H9 (cell line): Measurements from ENCODE around the gene BAG5. TPM values are rescaled to one million over a fixed set of nuclear protein-coding genes. Genes with fewer than 3 reads are reported as not detected.

Source experiments
- DNase-seq: peaks from one replicate; pipeline ENCODE4 v3.0.0-alpha.2; 2017
- H2AFZ ChIP-seq: one replicate; pipeline ENCODE4 v1.6.1; 2013; ENCODE audit warnings: mild to moderate bottlenecking, low read length, control low read depth, moderate library complexity
- H2AK5ac ChIP-seq: 2 replicates; pipeline ENCODE4 v1.6.1; 2013; ENCODE audit warnings: low read length, control low read depth, mixed read lengths; ENCODE audit not compliant: insufficient read length
- H2BK120ac ChIP-seq: one replicate; pipeline ENCODE4 v1.6.1; 2013; ENCODE audit warnings: low read depth, mild to moderate bottlenecking, low read length, control low read depth, inconsistent platforms; ENCODE audit not compliant: poor library complexity, severe bottlenecking
- H2BK12ac ChIP-seq: 2 replicates; pipeline ENCODE4 v1.6.1; 2013; ENCODE audit warnings: low read length, control low read depth, mixed read lengths, low read depth; ENCODE audit not compliant: insufficient read length
- H2BK15ac ChIP-seq: 2 replicates; pipeline ENCODE4 v1.6.1; 2013; ENCODE audit warnings: low read depth, low read length, control low read depth
- H2BK20ac ChIP-seq: one replicate; pipeline ENCODE4 v1.6.1; 2013; ENCODE audit warnings: low read depth, mild to moderate bottlenecking, low read length, control low read depth, inconsistent platforms; ENCODE audit not compliant: poor library complexity, severe bottlenecking
- H2BK5ac ChIP-seq: 2 replicates; pipeline ENCODE4 v1.6.1; 2013; ENCODE audit warnings: low read length, control low read depth, mixed read lengths; ENCODE audit not compliant: insufficient read length
- H3K14ac ChIP-seq: 2 replicates; pipeline ENCODE4 v1.6.1; 2013; ENCODE audit warnings: low read length, control low read depth; ENCODE audit not compliant: insufficient read depth
- H3K18ac ChIP-seq: 2 replicates; pipeline ENCODE4 v1.6.1; 2013; ENCODE audit warnings: low read depth, mild to moderate bottlenecking, mixed read lengths, low read length, control low read depth; ENCODE audit not compliant: insufficient read length
- H3K23ac ChIP-seq: 2 replicates; pipeline ENCODE4 v1.6.1; 2013; ENCODE audit warnings: low read length, control low read depth, mixed read lengths, low read depth; ENCODE audit not compliant: insufficient read length
- H3K23me2 ChIP-seq: 2 replicates; pipeline ENCODE4 v1.6.1; 2013; ENCODE audit warnings: low read depth, mild to moderate bottlenecking, mixed read lengths, low read length, control low read depth; ENCODE audit not compliant: insufficient read length, poor library complexity, severe bottlenecking
- H3K27ac ChIP-seq: 2 replicates; pipeline ENCODE4 v1.5.1; 2013; ENCODE audit warnings: low read length, control low read depth, mixed read lengths, low read depth; ENCODE audit not compliant: insufficient read length
- H3K27me3 ChIP-seq: 2 replicates; pipeline ENCODE4 v1.6.1; 2013; ENCODE audit warnings: low read length, control low read depth, inconsistent platforms; ENCODE audit not compliant: insufficient read depth
- H3K4ac ChIP-seq: 2 replicates; pipeline ENCODE4 v1.6.1; 2013; ENCODE audit warnings: low read depth, mild to moderate bottlenecking, control low read depth, inconsistent platforms, low read length, moderate library complexity
- H3K4me1 ChIP-seq: 2 replicates; pipeline ENCODE4 v1.6.1; 2013; ENCODE audit warnings: low read length, control low read depth, inconsistent platforms; ENCODE audit not compliant: insufficient read depth
- H3K4me2 ChIP-seq: 2 replicates; pipeline ENCODE4 v1.6.1; 2013; ENCODE audit warnings: low read length, control low read depth, mixed read lengths; ENCODE audit not compliant: insufficient read length, insufficient read depth
- H3K56ac ChIP-seq: 2 replicates; pipeline ENCODE4 v1.6.1; 2013; ENCODE audit warnings: low read depth, mild to moderate bottlenecking, mixed read lengths, low read length, control low read depth; ENCODE audit not compliant: insufficient read length
- H3K79me1 ChIP-seq: 2 replicates; pipeline ENCODE4 v1.6.1; 2013; ENCODE audit warnings: low read depth, mild to moderate bottlenecking, moderate library complexity, low read length, control low read depth, inconsistent platforms; ENCODE audit not compliant: insufficient read depth, poor library complexity, severe bottlenecking
- H3K79me2 ChIP-seq: 2 replicates; pipeline ENCODE4 v1.6.1; 2013; ENCODE audit warnings: low read length, control low read depth, inconsistent platforms; ENCODE audit not compliant: insufficient read depth
- H3K9ac ChIP-seq: 2 replicates; pipeline ENCODE4 v1.6.1; 2013; ENCODE audit warnings: low read length, control low read depth, mixed read lengths; ENCODE audit not compliant: insufficient read length; ENCODE audit errors: extremely low read depth
- H3K9me3 ChIP-seq: one replicate; pipeline ENCODE4 v1.6.1; 2013; ENCODE audit warnings: low read depth, low read length, inconsistent platforms; ENCODE audit not compliant: control insufficient read depth
- H3T11ph ChIP-seq: one replicate; pipeline ENCODE4 v1.6.1; 2013; ENCODE audit warnings: mild to moderate bottlenecking, low read length, control low read depth, inconsistent platforms
- H4K20me1 ChIP-seq: one replicate; pipeline ENCODE4 v1.6.1; 2013; ENCODE audit not compliant: control insufficient read depth, insufficient read length, insufficient read depth
- H4K5ac ChIP-seq: 2 replicates; pipeline ENCODE4 v1.6.1; 2013; ENCODE audit warnings: low read depth, mild to moderate bottlenecking, mixed read lengths, low read length, control low read depth; ENCODE audit not compliant: insufficient read length
- H4K8ac ChIP-seq: replicated peaks from 2 replicates; pipeline ENCODE4 v1.6.1; 2013; ENCODE audit warnings: low read length, control low read depth, mixed read lengths, low read depth; ENCODE audit not compliant: insufficient read length
- H4K91ac ChIP-seq: 2 replicates; pipeline ENCODE4 v1.6.1; 2013; ENCODE audit warnings: low read depth, mild to moderate bottlenecking, moderate library complexity, mixed read lengths, low read length, control low read depth; ENCODE audit not compliant: insufficient read length
- H3K27ac Mint-ChIP-seq, 3 experiments: 2 replicates in 2 of 3; 3 replicates in 1 of 3; pipeline ENCODE4 v1.8.0; 2020 to 2021; ENCODE audit warnings: mixed read lengths in 3 of 3, mild to moderate bottlenecking in 1 of 3, moderate library complexity in 1 of 3
- H3K27me3 Mint-ChIP-seq: 2 replicates; pipeline ENCODE4 v1.8.0; 2021; ENCODE audit warnings: low read depth, mild to moderate bottlenecking, moderate library complexity, mixed read lengths
- H3K36me3 Mint-ChIP-seq, 3 experiments: 2 replicates in 2 of 3; 3 replicates in 1 of 3; pipeline ENCODE4 v1.8.0; 2020 to 2021; ENCODE audit warnings: low read depth in 3 of 3, mixed read lengths in 3 of 3; ENCODE audit not compliant: insufficient read depth in 1 of 3
- H3K4me1 Mint-ChIP-seq, 2 experiments: 2 replicates each; pipeline ENCODE4 v1.8.0; 2020; ENCODE audit warnings: mixed read lengths in 2 of 2
- H3K4me3 Mint-ChIP-seq, 2 experiments: 2 replicates in 1 of 2; 3 replicates in 1 of 2; pipeline ENCODE4 v1.8.0; 2020 to 2021; ENCODE audit warnings: mild to moderate bottlenecking in 2 of 2, mixed read lengths in 2 of 2, moderate library complexity in 1 of 2
- H3K9me3 Mint-ChIP-seq, 2 experiments: 2 replicates in 1 of 2; 3 replicates in 1 of 2; pipeline ENCODE4 v1.8.0; 2020; ENCODE audit warnings: mild to moderate bottlenecking in 2 of 2, mixed read lengths in 2 of 2, moderate library complexity in 1 of 2
- WGBS: extraction: QIAGEN DNeasy Blood & Tissue Kit; methylation state at CpG from one replicate; pipeline ENCODE4 v1.1.7; 2013; ENCODE audit warnings: missing lambda C conversion rate, low lambda C conversion rate, mixed read lengths; ENCODE audit not compliant: insufficient read length; ENCODE audit errors: extremely low coverage; 5-methylcytosine and 5-hydroxymethylcytosine counted together
- total RNA-seq: library from RNA; stranded (reverse); gene quantifications from 2 replicates; pipeline ENCODE4 v1.2.1, GENCODE V29; 2021
- TF ChIP-seq, protein P1 (sequence below): fragments of 200-600 bp; sonication (generic); conservative IDR thresholded peaks from 3 replicates; pipeline ENCODE4 v1.8.0; 2021; ENCODE audit warnings: antibody characterized with exemption, mild to moderate bottlenecking

The BAG5 gene
- total RNA-seq, 1 experiment from 2014 or later: 38.0 TPM

DNA sequence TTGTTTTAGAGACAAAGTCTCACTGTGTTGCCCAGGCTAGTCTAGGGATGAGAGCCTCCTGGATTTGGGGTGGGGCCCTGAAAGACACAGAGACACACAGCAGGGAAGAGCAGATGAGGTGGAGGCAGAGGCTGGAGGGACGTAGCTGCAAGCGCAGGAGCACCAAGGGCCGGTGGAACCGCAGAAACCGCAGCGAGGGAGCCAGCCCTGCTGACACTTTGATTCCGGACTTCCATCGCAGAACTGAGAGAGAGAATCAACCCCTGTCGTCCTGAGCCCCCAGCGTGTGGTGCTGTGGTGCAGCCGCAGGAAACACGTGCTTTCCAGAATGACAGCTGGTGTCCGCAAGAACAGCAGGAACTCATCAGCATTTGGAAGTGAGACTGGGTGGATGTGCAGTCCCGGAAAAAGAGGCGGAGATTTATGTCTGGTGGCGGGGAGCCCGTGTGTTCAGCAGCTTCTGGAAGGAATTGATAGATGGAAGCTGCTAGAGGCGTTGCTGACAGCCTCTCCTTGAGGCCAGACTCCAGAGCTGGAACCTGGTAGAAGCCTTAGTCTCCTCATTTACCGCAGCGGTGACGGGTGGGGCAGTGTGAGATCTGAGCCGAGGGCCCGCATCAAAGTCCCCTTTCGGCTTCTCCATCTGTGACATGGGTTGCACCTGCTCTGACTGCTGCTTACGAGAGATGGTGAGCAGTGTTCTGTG, 44.7 kb upstream of the BAG5 start:
- Histone ChIP-seq H3K9ac (no peak overlapping the region), H3K79me2 (no peaks in the 10 kb centered on the region), H4K8ac (no peak overlapping the region), H4K20me1 (no peaks in the 10 kb centered on the region), H3K4me1 (no peaks in the 10 kb centered on the region), H3K14ac (no peak overlapping the region), H3K9me3 (peaks cover 8% of the 10 kb centered on the region), H3K4me2 (no peak overlapping the region), H2BK5ac (no peak overlapping the region), H3K23ac (no peak overlapping the region), H2BK15ac (no peak overlapping the region), H3T11ph (no peak overlapping the region), H2AFZ (no peak overlapping the region), H2BK120ac (no peak overlapping the region), H3K56ac (no peak overlapping the region), H3K23me2 (peaks cover 2% of the 10 kb centered on the region), H3K79me1 (no peaks in the 10 kb centered on the region), H4K5ac (no peak overlapping the region), H2AK5ac (no peak overlapping the region), H3K27me3 (no peaks in the 10 kb centered on the region), H2BK12ac (no peak overlapping the region), H4K91ac (no peak overlapping the region), H2BK20ac (no peak overlapping the region), H3K27ac (no peak overlapping the region), H3K4ac (no peak overlapping the region), H3K18ac (no peak overlapping the region)
- TF ChIP-seq, protein P1, sequence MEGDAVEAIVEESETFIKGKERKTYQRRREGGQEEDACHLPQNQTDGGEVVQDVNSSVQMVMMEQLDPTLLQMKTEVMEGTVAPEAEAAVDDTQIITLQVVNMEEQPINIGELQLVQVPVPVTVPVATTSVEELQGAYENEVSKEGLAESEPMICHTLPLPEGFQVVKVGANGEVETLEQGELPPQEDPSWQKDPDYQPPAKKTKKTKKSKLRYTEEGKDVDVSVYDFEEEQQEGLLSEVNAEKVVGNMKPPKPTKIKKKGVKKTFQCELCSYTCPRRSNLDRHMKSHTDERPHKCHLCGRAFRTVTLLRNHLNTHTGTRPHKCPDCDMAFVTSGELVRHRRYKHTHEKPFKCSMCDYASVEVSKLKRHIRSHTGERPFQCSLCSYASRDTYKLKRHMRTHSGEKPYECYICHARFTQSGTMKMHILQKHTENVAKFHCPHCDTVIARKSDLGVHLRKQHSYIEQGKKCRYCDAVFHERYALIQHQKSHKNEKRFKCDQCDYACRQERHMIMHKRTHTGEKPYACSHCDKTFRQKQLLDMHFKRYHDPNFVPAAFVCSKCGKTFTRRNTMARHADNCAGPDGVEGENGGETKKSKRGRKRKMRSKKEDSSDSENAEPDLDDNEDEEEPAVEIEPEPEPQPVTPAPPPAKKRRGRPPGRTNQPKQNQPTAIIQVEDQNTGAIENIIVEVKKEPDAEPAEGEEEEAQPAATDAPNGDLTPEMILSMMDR: peak; percentile 19; the same call in 1 of the 3 replicates
- H3K4me1 Mint-ChIP-seq: peaks cover 17% of the 10 kb centered on the region in 2 experiments
- H3K9me3 Mint-ChIP-seq: peaks cover 19 to 23% of the 10 kb centered on the region in 2 experiments
- peaks cover 9 to 11% (median 11%) of the 10 kb centered on the region in 3 experiments for H3K36me3 Mint-ChIP-seq
- no CpG with 5 or more reads among the region's 25 CpGs for WGBS
- peaks cover 44% of the 10 kb centered on the region for H3K27me3 Mint-ChIP-seq
- peak; percentile 55 for DNase-seq
- peak overlapping the region in 1 of 2 experiments; percentile 64; a peak in 4 of 5 replicates for H3K4me3 Mint-ChIP-seq
- no peak overlapping the region for H3K27ac Mint-ChIP-seq
